Measurements from ENCODE around the gene SCCPDH.

Gene SCCPDH

GRCh38 chr1:246748867-246749266, 24.7 kb downstream of the SCCPDH start:
- no peak for TF ChIP-seq CTCF (IDR thresholded peaks at IDR 0.05; ENCODE audit: extremely low read depth, insufficient read depth, missing control alignments)
- DNase-seq (ENCODE audit: low spot score), result no peak
- in situ Hi-C loops (cut with MboI; ENCODE audit: low pct_unique_long_range_greater_than_20kb, low sequenced_read_pairs, unreplicated experiment), result no loop called here

GRCh38 chr1:246750752-246751151, 26.5 kb downstream of the SCCPDH start:
- no peak for DNase-seq (ENCODE audit: low spot score)
- in situ Hi-C loops (cut with MboI; ENCODE audit: low pct_unique_long_range_greater_than_20kb, low sequenced_read_pairs, unreplicated experiment), result no loop called here
- no peak for TF ChIP-seq CTCF (IDR thresholded peaks at IDR 0.05; ENCODE audit: extremely low read depth, insufficient read depth, missing control alignments)

- TF ChIP-seq CTCF (IDR thresholded peaks at IDR 0.05; ENCODE audit: extremely low read depth, insufficient read depth, missing control alignments), result peak; percentile 71
- DNase-seq (ENCODE audit: low spot score), result peak; percentile 59
- in situ Hi-C loops (cut with MboI; ENCODE audit: low pct_unique_long_range_greater_than_20kb, low sequenced_read_pairs, unreplicated experiment), result no loop called here
Observed at GRCh38 chr1:246753670-246754535, 29.7 kb downstream of the SCCPDH start.

- no peak for TF ChIP-seq CTCF (IDR thresholded peaks at IDR 0.05; ENCODE audit: extremely low read depth, insufficient read depth, missing control alignments)
- DNase-seq (ENCODE audit: low spot score), result no peak
- in situ Hi-C loops (cut with MboI; ENCODE audit: low pct_unique_long_range_greater_than_20kb, low sequenced_read_pairs, unreplicated experiment), result no loop called here
Observed at GRCh38 chr1:246755419-246755818, 31.2 kb downstream of the SCCPDH start.

- no peak for TF ChIP-seq CTCF (IDR thresholded peaks at IDR 0.05; ENCODE audit: extremely low read depth, insufficient read depth, missing control alignments)
- DNase-seq (ENCODE audit: low spot score), result no peak
- in situ Hi-C loops (cut with MboI; ENCODE audit: low pct_unique_long_range_greater_than_20kb, low sequenced_read_pairs, unreplicated experiment), result no loop called here
Observed at GRCh38 chr1:246760422-246761347, 36.5 kb downstream of the SCCPDH start.

DNA sequence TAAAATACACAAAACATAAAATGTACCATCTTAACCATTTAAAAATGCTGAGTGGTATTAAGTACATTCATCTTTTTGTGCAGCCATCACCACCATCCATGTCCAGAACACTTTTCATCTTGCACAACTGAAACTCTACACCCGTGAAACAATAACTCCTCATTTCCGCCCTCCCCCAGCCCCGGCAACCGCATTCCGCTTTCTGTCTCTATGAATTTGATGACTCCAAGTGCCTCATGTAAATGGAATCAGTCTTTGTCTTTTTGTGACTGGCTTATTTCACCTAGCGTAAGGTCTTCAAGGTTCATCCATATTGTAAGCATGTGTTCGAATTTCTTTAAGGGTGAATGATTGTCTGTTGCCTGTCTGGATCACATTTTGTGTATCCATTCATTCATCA, 37.2 kb downstream of the SCCPDH start:
- DNase-seq (ENCODE audit: low spot score), result no peak
- no peak for TF ChIP-seq CTCF (IDR thresholded peaks at IDR 0.05; ENCODE audit: extremely low read depth, insufficient read depth, missing control alignments)
- in situ Hi-C loops (cut with MboI; ENCODE audit: low pct_unique_long_range_greater_than_20kb, low sequenced_read_pairs, unreplicated experiment), result no loop called here
